ENCODE data around the gene NFIA. TPM values are rescaled to one million over a fixed set of nuclear protein-coding genes. Genes with fewer than 3 reads are reported as not detected.

NFIA gene
- total RNA-seq, 2 donors from 2014 or later: 75.3 to 81.3 TPM

- H3K27me3 ChIP-seq: no peaks in the 10 kb centered on the region
- DNase-seq (ENCODE audit: low spot score): no peak
- no peak overlapping the region for H3K27ac ChIP-seq
- no peak for TF ChIP-seq CTCF (IDR thresholded peaks at IDR 0.05)
- no peaks in the 10 kb centered on the region for H3K36me3 ChIP-seq
- no peak overlapping the region for H3K4me3 ChIP-seq
- no peaks in the 10 kb centered on the region for H3K9me3 ChIP-seq
- H3K4me1 ChIP-seq: peaks cover 0 to 32% of the 10 kb centered on the region in 2 donors
These were observed 187.2 kb downstream of the NFIA start for GRCh38 chr1:61269602-61270001.

GRCh38 chr1:61270107-61270506, 187.7 kb downstream of the NFIA start:
- peaks cover 0 to 32% of the 10 kb centered on the region in 2 donors for H3K4me1 ChIP-seq
- no peak for DNase-seq (ENCODE audit: low spot score)
- no peaks in the 10 kb centered on the region for H3K36me3 ChIP-seq
- H3K27ac ChIP-seq: no peak overlapping the region
- H3K9me3 ChIP-seq: no peaks in the 10 kb centered on the region
- no peak for TF ChIP-seq CTCF (IDR thresholded peaks at IDR 0.05)
- H3K4me3 ChIP-seq: no peak overlapping the region
- no peaks in the 10 kb centered on the region for H3K27me3 ChIP-seq

- Histone ChIP-seq H3K36me3 (no peaks in the 10 kb centered on the region), H3K4me1 (peaks cover 0 to 32% of the 10 kb centered on the region in 2 donors), H3K27me3 (no peaks in the 10 kb centered on the region), H3K27ac (no peak overlapping the region), H3K4me3 (no peak overlapping the region), H3K9me3 (no peaks in the 10 kb centered on the region)
- TF ChIP-seq CTCF (IDR thresholded peaks at IDR 0.05): no peak
- no peak for DNase-seq (ENCODE audit: low spot score)
These were observed 188.5 kb downstream of the NFIA start for GRCh38 chr1:61270761-61271411.

- Histone ChIP-seq H3K4me3 (no peak overlapping the region), H3K27me3 (no peaks in the 10 kb centered on the region), H3K9me3 (no peaks in the 10 kb centered on the region), H3K36me3 (no peaks in the 10 kb centered on the region), H3K27ac (no peak overlapping the region), H3K4me1 (peaks cover 0 to 37% of the 10 kb centered on the region in 2 donors)
- TF ChIP-seq CTCF (IDR thresholded peaks at IDR 0.05): no peak
- no peak for DNase-seq (ENCODE audit: low spot score)
These were observed 189.0 kb downstream of the NFIA start for GRCh38 chr1:61271412-61271789.

- Histone ChIP-seq H3K36me3 (no peaks in the 10 kb centered on the region), H3K4me1 (peaks cover 0 to 56% of the 10 kb centered on the region in 2 donors), H3K27me3 (no peaks in the 10 kb centered on the region), H3K9me3 (no peaks in the 10 kb centered on the region), H3K4me3 (no peak overlapping the region), H3K27ac (peak overlapping the region; percentile 4 to 34)
- no peak for DNase-seq (ENCODE audit: low spot score)
- TF ChIP-seq CTCF (IDR thresholded peaks at IDR 0.05): no peak
These were observed 190.9 kb downstream of the NFIA start for GRCh38 chr1:61273167-61273705.

- Histone ChIP-seq H3K27me3 (no peaks in the 10 kb centered on the region), H3K36me3 (no peaks in the 10 kb centered on the region), H3K4me1 (peaks cover 0 to 55% of the 10 kb centered on the region in 2 donors), H3K9me3 (no peaks in the 10 kb centered on the region), H3K27ac (peak overlapping the region; percentile 4 to 34), H3K4me3 (no peak overlapping the region)
- no peak for DNase-seq (ENCODE audit: low spot score)
- TF ChIP-seq CTCF (IDR thresholded peaks at IDR 0.05): no peak
These were observed 191.5 kb downstream of the NFIA start for GRCh38 chr1:61273861-61274260.
